Stomach (tissue), 4 donors: ENCODE data around the gene SPACA5B.

Experiments
- CTCF ChIP-seq, 7 experiments: fragments of 450-650 bp in 4 of 7; fragments of 200-600 bp in 3 of 7; sonication (generic) in 3 of 7; IDR thresholded peaks; one replicate each; pipeline ENCODE4 v1.5.1; 2016 to 2019; ENCODE audit warnings: antibody characterized with exemption in 7 of 7, control low read depth in 2 of 7, mild to moderate bottlenecking in 1 of 7
- POLR2A ChIP-seq, 4 donors: fragments of 450-650 bp; IDR thresholded peaks; one replicate each; pipeline ENCODE4 v1.6.1; 2016; ENCODE audit warnings: antibody characterized with exemption in 4 of 4, control low read depth in 2 of 4, mild to moderate bottlenecking in 1 of 4, moderate library complexity in 1 of 4
- POLR2AphosphoS5 ChIP-seq, 3 donors: sonication (generic); formaldehyde crosslinking; IDR thresholded peaks; one replicate each; pipeline ENCODE4 v1.6.1; 2016; ENCODE audit warnings: antibody characterized with exemption in 3 of 3

GRCh38 chrX:48083212-48083611 is 47.2 kb upstream of the SPACA5B start:
- no peak for TF ChIP-seq POLR2A (IDR thresholded peaks at IDR 0.05)
- TF ChIP-seq CTCF (IDR thresholded peaks at IDR 0.05): peak in 5 of 7 experiments; percentile 25 to 60 (median 30)
- TF ChIP-seq POLR2AphosphoS5 (IDR thresholded peaks at IDR 0.05): no peak
